Erythroblast (primary cell): ENCODE data around the gene ACACB.

Source experiments
- GATA1 ChIP-seq: IDR thresholded peaks from 2 replicates; pipeline ENCODE4 v1.6.1; 2011; ENCODE audit warnings: low read depth, mild to moderate bottlenecking, control low read depth, low read length, moderate library complexity
- POLR2A ChIP-seq: IDR thresholded peaks from 2 replicates; pipeline ENCODE4 v1.6.1; 2011; ENCODE audit warnings: mild to moderate bottlenecking, low read length

GRCh38 chr12:109279525-109279924 is 163.1 kb downstream of the ACACB start:
- TF ChIP-seq POLR2A, result no peak
- no peak for TF ChIP-seq GATA1
